ENCODE measurements around the gene PDZD2.

GRCh38 chr5:32160228-32160627 is 521.3 kb downstream of the PDZD2 start:
- no peak for TF ChIP-seq CTCF (IDR thresholded peaks at IDR 0.05 in 2 of 3, conservative IDR thresholded peaks at IDR 0.05 in 1 of 3; ENCODE audit: borderline replicate concordance in 1 of 3, insufficient read depth in 1 of 3, low read depth in 2 of 3, low read length in 2 of 3)
- no peak for TF ChIP-seq EZH2phosphoT487 (IDR thresholded peaks at IDR 0.05; ENCODE audit: borderline replicate concordance)
- TF ChIP-seq POLR2A (IDR thresholded peaks at IDR 0.05; ENCODE audit: borderline replicate concordance, extremely low read depth, insufficient read depth, insufficient read length), result no peak
- TF ChIP-seq ATF3 (IDR thresholded peaks at IDR 0.05), result no peak
